SK-N-SH treated with all-trans-retinoic acid at 6 μM for 48 hours (cell line): ENCODE measurements around the gene C22orf23.

Experiments used
- ATAC-seq: fragments of 200-7000 bp; cut with Tn5 transposase; 3 replicates; pipeline ENCODE4 v1.9.1; 2020; ENCODE audit warnings: mild to moderate bottlenecking, moderate library complexity
- ARNTL ChIP-seq: fragments of 450-650 bp; formaldehyde crosslinking; IDR thresholded peaks from 2 replicates; pipeline ENCODE4 v1.5.0; 2020; ENCODE audit warnings: low read depth, mild to moderate bottlenecking, moderate library complexity, borderline replicate concordance
- BACH2 ChIP-seq: fragments of 250-450 bp; sonication (Bioruptor Pico); IDR thresholded peaks from 2 replicates; pipeline ENCODE4 v1.9.0; 2021; ENCODE audit warnings: mild to moderate bottlenecking, borderline replicate concordance
- CREB5 ChIP-seq: fragments of 250-450 bp; sonication (Bioruptor Pico); IDR thresholded peaks from 2 replicates; pipeline ENCODE4 v1.5.1; 2020; ENCODE audit warnings: low read depth, mild to moderate bottlenecking, moderate library complexity
- CSDC2 ChIP-seq: fragments of 250-450 bp; sonication (Bioruptor Pico); IDR thresholded peaks from 2 replicates; pipeline ENCODE4 v1.5.0; 2020; ENCODE audit warnings: mild to moderate bottlenecking, moderate library complexity
- ESRRG ChIP-seq: fragments of 250-450 bp; sonication (Bioruptor Pico); IDR thresholded peaks from 2 replicates; pipeline ENCODE4 v1.6.1; 2021; ENCODE audit warnings: mild to moderate bottlenecking
- ISL1 ChIP-seq: fragments of 250-450 bp; sonication (Bioruptor Pico); IDR thresholded peaks from 2 replicates; pipeline ENCODE4 v2.1.2; 2022; ENCODE audit warnings: mild to moderate bottlenecking, moderate library complexity
- PATZ1 ChIP-seq: fragments of 250-450 bp; sonication (Bioruptor Pico); IDR thresholded peaks from 2 replicates; pipeline ENCODE4 v1.8.0; 2020; ENCODE audit warnings: mild to moderate bottlenecking, moderate library complexity, borderline replicate concordance
- SNAI2 ChIP-seq: fragments of 250-450 bp; sonication (Bioruptor Pico); IDR thresholded peaks from 2 replicates; pipeline ENCODE4 v1.5.0; 2020; ENCODE audit warnings: mild to moderate bottlenecking, moderate library complexity
- TCF4 ChIP-seq: fragments of 250-450 bp; sonication (Bioruptor Pico); IDR thresholded peaks from 2 replicates; pipeline ENCODE4 v1.8.0; 2021; ENCODE audit warnings: mild to moderate bottlenecking, moderate library complexity, borderline replicate concordance
- TOX ChIP-seq: fragments of 250-450 bp; sonication (Bioruptor Pico); IDR thresholded peaks from 2 replicates; pipeline ENCODE4 v1.8.0; 2021; ENCODE audit warnings: mild to moderate bottlenecking, moderate library complexity, borderline replicate concordance
- TSHZ2 ChIP-seq: fragments of 250-450 bp; sonication (Bioruptor Pico); IDR thresholded peaks from 2 replicates; pipeline ENCODE4 v1.5.0; 2020; ENCODE audit warnings: mild to moderate bottlenecking, moderate library complexity
- ZC3H10 ChIP-seq: fragments of 250-450 bp; sonication (Bioruptor Pico); IDR thresholded peaks from 2 replicates; pipeline ENCODE4 v1.5.1; 2021; ENCODE audit warnings: mild to moderate bottlenecking, moderate library complexity
- ZFP3 ChIP-seq: fragments of 250-450 bp; sonication (Bioruptor Pico); IDR thresholded peaks from 2 replicates; pipeline ENCODE4 v1.5.0; 2020; ENCODE audit warnings: mild to moderate bottlenecking, moderate library complexity
- ZFP30 ChIP-seq: fragments of 450-650 bp; formaldehyde crosslinking; IDR thresholded peaks from 2 replicates; pipeline ENCODE4 v1.5.0; 2022; ENCODE audit warnings: mild to moderate bottlenecking, moderate library complexity
- ZNF565 ChIP-seq: fragments of 450-650 bp; formaldehyde crosslinking; conservative IDR thresholded peaks from 2 replicates; pipeline ENCODE4 v1.5.0; 2020; ENCODE audit warnings: low read depth, mild to moderate bottlenecking, moderate library complexity
- ZNF70 ChIP-seq: fragments of 450-650 bp; formaldehyde crosslinking; IDR thresholded peaks from 2 replicates; pipeline ENCODE4 v1.5.0; 2020; ENCODE audit warnings: mild to moderate bottlenecking, moderate library complexity
- TF ChIP-seq, protein P1 (sequence below): fragments of 250-450 bp; sonication (Bioruptor Pico); IDR thresholded peaks from 2 replicates; pipeline ENCODE4 v1.5.1; 2021; ENCODE audit warnings: mild to moderate bottlenecking, moderate library complexity
- TF ChIP-seq, protein P2 (sequence below): fragments of 250-450 bp; sonication (Bioruptor Pico); IDR thresholded peaks from 2 replicates; pipeline ENCODE4 v1.8.0; 2021; ENCODE audit warnings: low read depth, mild to moderate bottlenecking, moderate library complexity, borderline replicate concordance

The C22orf23 gene

DNA sequence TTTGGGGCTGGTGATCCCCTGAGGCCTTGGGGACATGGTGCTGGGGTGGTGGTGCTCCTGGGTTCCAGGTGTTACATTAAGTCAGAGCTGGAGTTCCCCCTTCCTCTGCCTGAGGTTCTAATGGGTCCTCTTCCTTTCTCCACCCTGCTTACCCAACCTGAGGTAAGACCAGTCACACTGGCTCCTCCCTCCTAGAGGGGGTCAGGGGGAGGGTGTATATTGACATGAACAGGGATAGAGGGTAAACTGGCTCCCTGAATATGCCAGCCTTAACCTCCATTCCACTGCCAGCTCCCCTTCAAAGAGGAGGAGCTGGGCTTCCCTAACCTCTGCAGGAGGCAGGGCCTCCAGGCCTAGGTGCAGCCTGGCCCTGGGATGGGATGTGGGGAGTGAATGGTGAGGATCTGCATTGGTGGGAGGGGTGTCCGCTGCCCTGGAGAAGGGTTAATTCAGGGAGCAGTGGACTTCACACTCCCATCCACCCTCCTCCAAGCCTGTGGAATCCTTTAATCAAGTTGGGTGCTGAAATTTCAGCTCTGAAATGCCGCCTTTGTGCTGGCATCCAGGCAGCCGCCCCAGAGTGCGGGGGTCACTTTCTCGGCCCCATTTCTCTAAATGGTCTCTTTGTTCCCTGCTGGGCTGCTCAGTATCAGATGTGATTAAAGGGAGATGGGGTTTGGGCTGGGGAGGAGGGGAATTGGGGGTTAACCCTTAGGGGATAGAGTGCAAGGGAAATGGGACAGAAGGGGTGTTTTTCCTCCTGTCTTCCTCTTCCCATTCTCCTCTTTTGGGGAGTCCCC, 15.3 kb upstream of the C22orf23 start:
- TF ChIP-seq, protein P1, sequence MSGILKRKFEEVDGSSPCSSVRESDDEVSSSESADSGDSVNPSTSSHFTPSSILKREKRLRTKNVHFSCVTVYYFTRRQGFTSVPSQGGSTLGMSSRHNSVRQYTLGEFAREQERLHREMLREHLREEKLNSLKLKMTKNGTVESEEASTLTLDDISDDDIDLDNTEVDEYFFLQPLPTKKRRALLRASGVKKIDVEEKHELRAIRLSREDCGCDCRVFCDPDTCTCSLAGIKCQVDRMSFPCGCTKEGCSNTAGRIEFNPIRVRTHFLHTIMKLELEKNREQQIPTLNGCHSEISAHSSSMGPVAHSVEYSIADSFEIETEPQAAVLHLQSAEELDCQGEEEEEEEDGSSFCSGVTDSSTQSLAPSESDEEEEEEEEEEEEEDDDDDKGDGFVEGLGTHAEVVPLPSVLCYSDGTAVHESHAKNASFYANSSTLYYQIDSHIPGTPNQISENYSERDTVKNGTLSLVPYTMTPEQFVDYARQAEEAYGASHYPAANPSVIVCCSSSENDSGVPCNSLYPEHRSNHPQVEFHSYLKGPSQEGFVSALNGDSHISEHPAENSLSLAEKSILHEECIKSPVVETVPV (CRISPR knock-in tag), result no peak
- ATAC-seq, result no peak

DNA sequence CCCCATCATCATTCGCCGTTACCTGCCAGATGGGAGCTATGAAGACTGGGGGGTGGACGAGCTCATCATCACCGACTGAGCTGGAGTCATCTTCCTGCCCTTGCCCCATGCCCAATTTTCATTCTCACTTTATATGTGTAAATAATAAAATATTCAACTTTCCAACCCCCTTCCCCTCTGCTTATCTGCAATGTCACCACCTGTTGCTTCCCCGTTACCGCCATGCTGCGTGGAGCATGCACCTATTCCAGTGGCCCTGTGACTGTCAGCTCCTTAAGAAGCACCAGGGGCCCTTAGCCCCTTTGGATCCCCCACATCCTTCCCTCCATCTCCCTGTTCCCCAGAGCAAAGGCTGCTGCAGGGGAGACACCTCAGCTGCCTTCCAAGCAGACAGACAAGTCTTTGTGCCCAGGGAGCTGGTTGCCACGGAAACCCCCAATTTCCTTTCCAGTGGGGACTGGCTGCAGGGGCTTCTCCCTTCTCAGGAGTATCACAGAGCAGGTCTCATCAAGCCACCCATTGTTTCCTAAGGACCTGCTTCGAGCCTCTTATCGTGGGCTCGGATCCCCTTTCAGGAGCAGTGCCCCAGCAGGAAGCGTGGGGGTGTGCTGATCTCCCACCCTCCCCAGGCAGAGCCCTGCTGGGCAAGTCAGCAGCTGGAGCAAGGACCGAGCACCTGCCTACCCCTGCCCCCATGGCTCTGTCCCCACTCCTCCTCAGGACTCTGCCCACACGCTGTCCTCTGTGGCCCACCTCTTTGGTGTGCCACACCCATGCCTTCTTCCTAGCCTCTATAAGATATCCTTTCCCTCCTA, 14.4 kb upstream of the C22orf23 start:
- no peak for ATAC-seq
- no peak for TF ChIP-seq TSHZ2 (CRISPR knock-in tag)
- TF ChIP-seq ZC3H10 (CRISPR knock-in tag), result no peak
- no peak for TF ChIP-seq ESRRG (CRISPR knock-in tag)
- TF ChIP-seq, protein P2, sequence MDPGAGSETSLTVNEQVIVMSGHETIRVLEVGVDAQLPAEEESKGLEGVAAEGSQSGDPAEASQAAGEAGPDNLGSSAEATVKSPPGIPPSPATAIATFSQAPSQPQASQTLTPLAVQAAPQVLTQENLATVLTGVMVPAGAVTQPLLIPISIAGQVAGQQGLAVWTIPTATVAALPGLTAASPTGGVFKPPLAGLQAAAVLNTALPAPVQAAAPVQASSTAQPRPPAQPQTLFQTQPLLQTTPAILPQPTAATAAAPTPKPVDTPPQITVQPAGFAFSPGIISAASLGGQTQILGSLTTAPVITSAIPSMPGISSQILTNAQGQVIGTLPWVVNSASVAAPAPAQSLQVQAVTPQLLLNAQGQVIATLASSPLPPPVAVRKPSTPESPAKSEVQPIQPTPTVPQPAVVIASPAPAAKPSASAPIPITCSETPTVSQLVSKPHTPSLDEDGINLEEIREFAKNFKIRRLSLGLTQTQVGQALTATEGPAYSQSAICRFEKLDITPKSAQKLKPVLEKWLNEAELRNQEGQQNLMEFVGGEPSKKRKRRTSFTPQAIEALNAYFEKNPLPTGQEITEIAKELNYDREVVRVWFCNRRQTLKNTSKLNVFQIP (CRISPR knock-in tag), result no peak
- TF ChIP-seq TCF4, result no peak
- TF ChIP-seq, protein P1 (CRISPR knock-in tag), result no peak
- no peak for TF ChIP-seq ZFP30 (CRISPR knock-in tag)
- no peak for TF ChIP-seq PATZ1
- no peak for TF ChIP-seq CREB5
- no peak for TF ChIP-seq SNAI2 (CRISPR knock-in tag)
- TF ChIP-seq ZNF70, result no peak
- TF ChIP-seq ZFP3 (CRISPR knock-in tag), result no peak
- no peak for TF ChIP-seq TOX (CRISPR knock-in tag)
- TF ChIP-seq, all 23 proteins: peak for 0

DNA sequence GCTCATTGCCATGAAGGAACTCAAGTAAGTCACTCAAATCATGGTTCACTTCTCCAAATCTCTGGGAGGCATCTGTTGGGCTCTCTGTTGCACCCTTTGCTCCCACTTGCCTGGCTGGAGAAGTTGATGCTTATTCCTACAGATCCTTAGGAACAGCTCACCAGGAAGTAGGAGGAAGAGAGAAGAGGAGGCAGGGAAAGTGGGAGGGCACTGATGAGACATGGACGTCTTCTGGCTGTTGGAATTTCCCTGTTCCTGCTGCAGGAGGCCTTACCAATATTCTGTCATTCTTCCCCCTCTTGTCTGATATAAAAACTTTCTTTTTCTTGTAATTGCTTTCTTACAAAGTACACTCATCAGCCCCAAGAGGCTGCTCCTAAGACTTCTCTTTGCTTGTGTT, 13.7 kb upstream of the C22orf23 start:
- no peak for ATAC-seq
- TF ChIP-seq TCF4 (no peak), ARNTL (no peak), CSDC2 (CRISPR knock-in tag) (no peak), ZC3H10 (CRISPR knock-in tag) (no peak), TOX (CRISPR knock-in tag) (no peak), ZNF565 (no peak), ZNF70 (no peak), PATZ1 (no peak), BACH2 (CRISPR knock-in tag) (no peak), ESRRG (CRISPR knock-in tag) (no peak), ZFP3 (CRISPR knock-in tag) (no peak), ISL1 (CRISPR knock-in tag) (no peak)
- TF ChIP-seq, protein P1 (CRISPR knock-in tag), result no peak
- TF ChIP-seq, protein P2 (CRISPR knock-in tag), result no peak
